ENCODE results near the gene COL9A1. TPM values are rescaled to one million over a fixed set of nuclear protein-coding genes. Genes with fewer than 3 reads are reported as not detected.
"Not testable (repeated sequence)": the region's sequence is repeated elsewhere in the genome, so short reads cannot be mapped to it uniquely, and the experiment has no call there.

The COL9A1 gene
- not detected in 2 replicates for total RNA-seq (2014; rRNA removed; shearing (Covaris generic))

- Histone ChIP-seq H3K9me3 (replicated peaks) (no peaks in the 10 kb centered on the region), H3K27ac (no peak within 1 kb of the TSS), H3K4me3 (no peak within 1 kb of the TSS), H3K4me1 (replicated peaks) (no peaks in the 10 kb centered on the region), H3K27me3 (replicated peaks) (no peaks in the 10 kb centered on the region), H3K36me3 (no peaks in the 10 kb centered on the region)
- no peak for DNase-seq (ENCODE audit: low read depth in 1 of 2, low spot score in 2 of 2)
These were observed at the start of gene COL9A1 for GRCh38 chr6:70303034-70303525. COL9A1 (minus strand) TSS chr6:70303084; CDS start chr6:70302924, 160 bp downstream.

GRCh38 chr6:70351461-70351860 is 48.6 kb upstream of the COL9A1 start:
- Histone ChIP-seq H3K4me3 (no peak overlapping the region), H3K9me3 (replicated peaks) (no peaks in the 10 kb centered on the region), H3K36me3 (no peaks in the 10 kb centered on the region), H3K27me3 (replicated peaks) (0 out of 2 replicates have a peak, but pooled peaks cover 10% of the 10 kb centered on the region), H3K27ac (no peak overlapping the region), H3K4me1 (replicated peaks) (no peaks in the 10 kb centered on the region)
- DNase-seq (ENCODE audit: low read depth in 1 of 2, low spot score in 2 of 2), result no peak

GRCh38 chr6:70345619-70346018 is 42.7 kb upstream of the COL9A1 start:
- Histone ChIP-seq H3K27ac (no peak overlapping the region), H3K9me3 (replicated peaks) (no peaks in the 10 kb centered on the region), H3K4me3 (no peak overlapping the region), H3K36me3 (no peaks in the 10 kb centered on the region), H3K27me3 (replicated peaks) (0 out of 2 replicates have a peak, but pooled peaks cover 5% of the 10 kb centered on the region), H3K4me1 (replicated peaks) (no peaks in the 10 kb centered on the region)
- no peak for DNase-seq (ENCODE audit: low read depth in 1 of 2, low spot score in 2 of 2)

GRCh38 chr6:70343313-70343712 is 40.4 kb upstream of the COL9A1 start:
- no peak overlapping the region for H3K4me3 ChIP-seq
- no peak for DNase-seq (ENCODE audit: low read depth in 1 of 2, low spot score in 2 of 2)
- H3K4me1 ChIP-seq (replicated peaks), result no peaks in the 10 kb centered on the region
- 0 out of 2 replicates have a peak, but pooled peaks cover 2% of the 10 kb centered on the region for H3K27me3 ChIP-seq (replicated peaks)
- H3K27ac ChIP-seq, result no peak overlapping the region
- no peaks in the 10 kb centered on the region for H3K9me3 ChIP-seq (replicated peaks)
- H3K36me3 ChIP-seq, result no peaks in the 10 kb centered on the region

- not testable (repeated sequence) for H3K4me1 ChIP-seq (replicated peaks); DNase-seq (ENCODE audit: low read depth in 1 of 2, low spot score in 2 of 2); H3K9me3 ChIP-seq (replicated peaks); H3K36me3 ChIP-seq; H3K27ac ChIP-seq; H3K4me3 ChIP-seq; H3K27me3 ChIP-seq (replicated peaks)
These were observed 36.9 kb upstream of the COL9A1 start for GRCh38 chr6:70339810-70340209.

- Histone ChIP-seq H3K4me1 (replicated peaks) (no peaks in the 10 kb centered on the region), H3K9me3 (replicated peaks) (no peaks in the 10 kb centered on the region), H3K4me3 (no peak overlapping the region), H3K36me3 (no peaks in the 10 kb centered on the region), H3K27me3 (replicated peaks) (0 out of 2 replicates have a peak, but pooled peaks cover 2% of the 10 kb centered on the region), H3K27ac (no peak overlapping the region)
- no peak for DNase-seq (ENCODE audit: low read depth in 1 of 2, low spot score in 2 of 2)
These were observed 35.9 kb upstream of the COL9A1 start for GRCh38 chr6:70338775-70339174.

- Histone ChIP-seq H3K9me3 (replicated peaks) (no peaks in the 10 kb centered on the region), H3K27me3 (replicated peaks) (no peaks in the 10 kb centered on the region), H3K36me3 (no peaks in the 10 kb centered on the region), H3K27ac (no peak overlapping the region), H3K4me1 (replicated peaks) (no peaks in the 10 kb centered on the region), H3K4me3 (no peak overlapping the region)
- no peak for DNase-seq (ENCODE audit: low read depth in 1 of 2, low spot score in 2 of 2)
These were observed 34.8 kb upstream of the COL9A1 start for GRCh38 chr6:70337743-70338105.

- no peak overlapping the region for H3K27ac ChIP-seq
- no peaks in the 10 kb centered on the region for H3K27me3 ChIP-seq (replicated peaks)
- H3K36me3 ChIP-seq, result no peaks in the 10 kb centered on the region
- H3K4me1 ChIP-seq (replicated peaks), result no peaks in the 10 kb centered on the region
- no peaks in the 10 kb centered on the region for H3K9me3 ChIP-seq (replicated peaks)
- DNase-seq (ENCODE audit: low read depth in 1 of 2, low spot score in 2 of 2), result no peak
- no peak overlapping the region for H3K4me3 ChIP-seq
These were observed 34.3 kb upstream of the COL9A1 start for GRCh38 chr6:70336996-70337742.

- DNase-seq (ENCODE audit: low read depth in 1 of 2, low spot score in 2 of 2), result no peak
These were observed 24.2 kb upstream of the COL9A1 start for GRCh38 chr6:70327036-70327435.

GRCh38 chr6:70325009-70325408 is 22.1 kb upstream of the COL9A1 start:
- H3K9me3 ChIP-seq (replicated peaks), result no peaks in the 10 kb centered on the region
- H3K4me1 ChIP-seq (replicated peaks), result no peaks in the 10 kb centered on the region
- DNase-seq (ENCODE audit: low read depth in 1 of 2, low spot score in 2 of 2), result no peak

More at GRCh38 chr6:70327036-70327435, 24.2 kb upstream of the COL9A1 start:
- H3K4me1 ChIP-seq (replicated peaks), result no peaks in the 10 kb centered on the region
- no peaks in the 10 kb centered on the region; the same call in 1 of the 2 replicates for H3K27me3 ChIP-seq (replicated peaks)
- no peak overlapping the region for H3K4me3 ChIP-seq
- H3K36me3 ChIP-seq, result no peaks in the 10 kb centered on the region
- H3K27ac ChIP-seq, result no peak overlapping the region
- H3K9me3 ChIP-seq (replicated peaks), result no peaks in the 10 kb centered on the region

GRCh38 chr6:70317799-70318198 is 14.9 kb upstream of the COL9A1 start:
- not testable (repeated sequence) for H3K27ac ChIP-seq; DNase-seq (ENCODE audit: low read depth in 1 of 2, low spot score in 2 of 2); H3K4me3 ChIP-seq; H3K36me3 ChIP-seq; H3K9me3 ChIP-seq (replicated peaks); H3K4me1 ChIP-seq (replicated peaks)
- peaks cover 12% of the 10 kb centered on the region; the same call in 1 of the 2 replicates for H3K27me3 ChIP-seq (replicated peaks)

More at GRCh38 chr6:70325009-70325408, 22.1 kb upstream of the COL9A1 start:
- Histone ChIP-seq H3K27ac (no peak overlapping the region), H3K4me3 (no peak overlapping the region), H3K36me3 (no peaks in the 10 kb centered on the region), H3K27me3 (replicated peaks) (no peaks in the 10 kb centered on the region; the same call in 1 of the 2 replicates)

- Histone ChIP-seq H3K36me3 (no peaks in the 10 kb centered on the region), H3K27me3 (replicated peaks) (peaks cover 15% of the 10 kb centered on the region; the same call in 1 of the 2 replicates), H3K9me3 (replicated peaks) (no peaks in the 10 kb centered on the region), H3K27ac (no peak overlapping the region), H3K4me3 (no peak overlapping the region), H3K4me1 (replicated peaks) (peaks cover 4% of the 10 kb centered on the region)
- DNase-seq (ENCODE audit: low read depth in 1 of 2, low spot score in 2 of 2), result no peak
These were observed 12.3 kb upstream of the COL9A1 start for GRCh38 chr6:70315079-70315751.

GRCh38 chr6:70314296-70314695 is 11.4 kb upstream of the COL9A1 start:
- no peaks in the 10 kb centered on the region for H3K9me3 ChIP-seq (replicated peaks)
- H3K27ac ChIP-seq, result no peak overlapping the region
- no peak for DNase-seq (ENCODE audit: low read depth in 1 of 2, low spot score in 2 of 2)
- H3K36me3 ChIP-seq, result no peaks in the 10 kb centered on the region
- peaks cover 15% of the 10 kb centered on the region; the same call in 1 of the 2 replicates for H3K27me3 ChIP-seq (replicated peaks)
- H3K4me3 ChIP-seq, result no peak overlapping the region
- H3K4me1 ChIP-seq (replicated peaks), result peaks cover 4% of the 10 kb centered on the region

- Histone ChIP-seq H3K4me1 (replicated peaks) (peaks cover 4% of the 10 kb centered on the region), H3K27ac (no peak overlapping the region), H3K9me3 (replicated peaks) (no peaks in the 10 kb centered on the region), H3K27me3 (replicated peaks) (peaks cover 15% of the 10 kb centered on the region), H3K36me3 (no peaks in the 10 kb centered on the region), H3K4me3 (no peak overlapping the region)
- peak; percentile 56 to 71 for DNase-seq (ENCODE audit: low read depth in 1 of 2, low spot score in 2 of 2)
These were observed 9.4 kb upstream of the COL9A1 start for GRCh38 chr6:70312165-70312745.

Measured in SJSA1 (cell line).